Measurements from ENCODE around the gene GPR132. TPM values are rescaled to one million over a fixed set of nuclear protein-coding genes. Genes with fewer than 3 reads are reported as not detected.
A peak's percentile ranks its signal among the peaks of the same experiment; 100 is the strongest.

The GPR132 gene
- total RNA-seq, 2 donors from 2014 or later, result 38.2 to 49.6 TPM

GRCh38 chr14:105060751-105061427 lies 4.3 kb downstream of the GPR132 start:
- Mint-ChIP-seq H3K27me3 (ENCODE audit: low read depth) (no peaks in the 10 kb centered on the region), H3K4me3 (peak overlapping the region; percentile 90), H3K36me3 (ENCODE audit: insufficient read depth in 2 of 2) (peaks cover 11 to 15% of the 10 kb centered on the region in 2 donors), H3K9me3 (no peaks in the 10 kb centered on the region), H3K27ac (peak overlapping the region; percentile 70), H3K4me1 (ENCODE audit: low read depth) (peaks cover 64% of the 10 kb centered on the region)
- ATAC-seq (replicated peaks in 1 of 2) (no peak), DNase-seq (peak; percentile 48 to 64)

DNA sequence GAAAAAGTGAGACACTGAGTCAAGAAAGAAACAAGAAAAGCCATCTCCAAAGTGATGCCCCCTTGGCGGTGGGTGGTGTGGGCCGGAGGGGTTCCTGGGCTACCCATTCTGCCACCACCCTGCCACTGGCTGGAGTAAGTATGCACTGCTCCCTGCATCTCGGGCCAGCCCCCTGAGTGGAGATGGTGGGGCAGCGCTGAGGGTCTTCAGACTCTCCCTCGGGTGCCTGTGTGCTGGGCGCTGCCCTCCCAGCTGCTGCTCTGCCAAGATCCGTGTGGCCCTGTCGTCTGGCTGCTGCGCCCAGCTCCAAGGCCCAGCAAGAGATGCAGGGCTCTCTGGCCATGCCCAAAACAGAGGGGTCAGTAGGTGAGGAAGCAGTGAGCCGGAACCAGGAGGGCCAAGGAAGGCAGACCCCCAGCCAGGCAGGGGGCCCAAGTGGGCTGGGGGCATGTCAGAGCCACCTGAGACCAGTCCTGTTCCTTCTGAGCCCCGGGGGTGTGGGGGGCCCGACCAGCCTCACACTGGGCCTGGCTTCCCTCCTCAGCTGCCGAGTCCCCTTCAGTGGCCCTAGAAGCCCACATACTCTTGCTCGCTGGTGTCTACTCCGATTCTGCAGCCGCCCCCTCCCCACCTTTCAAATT lies 5.2 kb downstream of the GPR132 start:
- H3K36me3 Mint-ChIP-seq (ENCODE audit: insufficient read depth in 2 of 2), result peaks cover 9 to 16% of the 10 kb centered on the region in 2 donors
- peaks cover 62% of the 10 kb centered on the region for H3K4me1 Mint-ChIP-seq (ENCODE audit: low read depth)
- DNase-seq (no peak), ATAC-seq (replicated peaks in 1 of 2) (peak; percentile 8 to 24)
- H3K9me3 Mint-ChIP-seq, result no peaks in the 10 kb centered on the region
- peak overlapping the region; percentile 72 for H3K27ac Mint-ChIP-seq
- H3K4me3 Mint-ChIP-seq, result peak overlapping the region; percentile 90
- H3K27me3 Mint-ChIP-seq (ENCODE audit: low read depth), result no peaks in the 10 kb centered on the region

GRCh38 chr14:105059035-105059924 lies 6.0 kb downstream of the GPR132 start:
- peaks cover 56% of the 10 kb centered on the region for H3K4me1 Mint-ChIP-seq (ENCODE audit: low read depth)
- ATAC-seq (replicated peaks in 1 of 2), result peak; percentile 46 to 57

DNA sequence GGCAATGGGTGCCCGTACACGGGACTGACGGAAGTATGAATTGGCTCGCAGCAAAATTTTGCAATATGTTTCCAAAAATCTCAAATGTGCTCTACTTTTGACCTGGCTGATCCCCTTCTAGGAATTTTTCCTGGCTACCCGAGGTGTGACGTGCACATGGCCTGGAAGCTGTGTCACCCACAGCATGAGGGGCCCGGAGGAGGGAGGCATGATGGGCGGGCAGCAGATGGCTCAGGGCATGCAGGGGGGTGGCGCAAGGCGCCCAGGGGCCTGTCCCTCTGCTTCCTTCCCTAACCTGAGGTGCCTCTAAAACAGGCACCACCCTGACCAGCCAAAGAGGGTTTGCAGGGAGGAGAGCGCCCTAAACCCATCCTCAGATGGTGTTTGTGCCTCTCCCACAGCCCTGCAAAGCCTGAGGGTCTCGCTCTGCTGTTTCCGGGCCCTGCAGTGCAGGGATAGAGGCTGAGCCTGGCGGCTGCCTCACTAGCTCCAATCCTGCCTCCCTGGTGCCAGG lies 6.7 kb downstream of the GPR132 start:
- Mint-ChIP-seq H3K36me3 (ENCODE audit: insufficient read depth in 2 of 2) (peaks cover 3 to 8% of the 10 kb centered on the region in 2 donors), H3K4me1 (ENCODE audit: low read depth) (peaks cover 49% of the 10 kb centered on the region), H3K9me3 (no peaks in the 10 kb centered on the region), H3K27me3 (ENCODE audit: low read depth) (no peaks in the 10 kb centered on the region), H3K4me3 (peak overlapping the region in 1 of 2 donors; percentile 90), H3K27ac (no peak overlapping the region)
- DNase-seq (no peak), ATAC-seq (replicated peaks in 1 of 2) (no peak)

More at GRCh38 chr14:105059035-105059924, 6.0 kb downstream of the GPR132 start:
- no peaks in the 10 kb centered on the region for H3K27me3 Mint-ChIP-seq (ENCODE audit: low read depth)
- peak overlapping the region; percentile 90 for H3K4me3 Mint-ChIP-seq
- H3K9me3 Mint-ChIP-seq, result no peaks in the 10 kb centered on the region
- peak overlapping the region; percentile 72 for H3K27ac Mint-ChIP-seq
- DNase-seq, result peak; percentile 43 to 58
- peaks cover 5 to 11% of the 10 kb centered on the region in 2 donors for H3K36me3 Mint-ChIP-seq (ENCODE audit: insufficient read depth in 2 of 2)

DNA sequence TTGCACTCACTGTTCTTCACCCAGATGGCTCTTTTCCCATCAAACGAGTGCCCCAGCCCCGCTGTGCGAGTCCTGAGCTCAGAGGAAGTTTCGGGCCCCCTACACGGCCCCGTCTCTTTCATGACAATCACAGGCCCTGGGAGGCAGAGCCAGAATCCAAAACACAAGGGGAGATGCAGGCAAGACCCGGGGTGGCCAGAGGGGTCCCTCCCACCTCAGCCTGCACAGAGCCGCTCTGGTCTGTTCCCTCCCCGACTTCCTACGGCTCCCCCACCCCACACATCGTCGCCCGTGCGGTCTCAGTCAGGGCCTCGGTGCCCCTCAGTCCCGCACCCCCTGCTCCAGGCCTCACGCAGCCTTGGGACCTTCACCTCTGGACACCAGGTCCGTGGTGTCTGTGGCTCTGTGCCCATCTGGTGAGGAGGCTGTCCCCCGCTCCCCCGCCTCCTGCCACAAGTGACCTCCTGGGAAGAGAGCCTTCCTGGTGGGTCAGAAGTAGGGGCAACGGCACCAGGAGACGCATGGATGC lies 8.9 kb downstream of the GPR132 start:
- Mint-ChIP-seq H3K27me3 (ENCODE audit: low read depth) (no peaks in the 10 kb centered on the region), H3K4me1 (ENCODE audit: low read depth) (peaks cover 28% of the 10 kb centered on the region), H3K9me3 (no peaks in the 10 kb centered on the region), H3K4me3 (no peak overlapping the region), H3K27ac (no peak overlapping the region), H3K36me3 (ENCODE audit: insufficient read depth in 2 of 2) (peaks cover 5 to 6% of the 10 kb centered on the region in 2 donors)
- ATAC-seq (replicated peaks in 1 of 2) (no peak), DNase-seq (no peak)

- DNase-seq, result no peak
- Mint-ChIP-seq H3K4me1 (ENCODE audit: low read depth) (peaks cover 28% of the 10 kb centered on the region), H3K4me3 (no peak overlapping the region), H3K27ac (no peak overlapping the region), H3K36me3 (ENCODE audit: insufficient read depth in 2 of 2) (peaks cover 9 to 10% of the 10 kb centered on the region in 2 donors), H3K9me3 (no peaks in the 10 kb centered on the region), H3K27me3 (ENCODE audit: low read depth) (no peaks in the 10 kb centered on the region)
- no peak for ATAC-seq (replicated peaks in 1 of 2)
Observed at GRCh38 chr14:105055736-105056302, 9.4 kb downstream of the GPR132 start.

GRCh38 chr14:105055334-105055733 lies 9.9 kb downstream of the GPR132 start:
- H3K27ac Mint-ChIP-seq, result peak overlapping the region; percentile 51
- no peaks in the 10 kb centered on the region for H3K9me3 Mint-ChIP-seq
- H3K4me1 Mint-ChIP-seq (ENCODE audit: low read depth), result peaks cover 23% of the 10 kb centered on the region
- ATAC-seq (replicated peaks in 1 of 2) (no peak), DNase-seq (no peak)
- H3K36me3 Mint-ChIP-seq (ENCODE audit: insufficient read depth in 2 of 2), result peaks cover 9 to 10% of the 10 kb centered on the region in 2 donors
- no peak overlapping the region for H3K4me3 Mint-ChIP-seq
- H3K27me3 Mint-ChIP-seq (ENCODE audit: low read depth), result no peaks in the 10 kb centered on the region

- Mint-ChIP-seq H3K27me3 (ENCODE audit: low read depth) (no peaks in the 10 kb centered on the region), H3K27ac (no peak overlapping the region), H3K4me3 (no peak overlapping the region), H3K4me1 (ENCODE audit: low read depth) (peaks cover 10% of the 10 kb centered on the region), H3K36me3 (ENCODE audit: insufficient read depth in 2 of 2) (peaks cover 10 to 13% of the 10 kb centered on the region in 2 donors), H3K9me3 (no peaks in the 10 kb centered on the region)
- DNase-seq (no peak), ATAC-seq (replicated peaks in 1 of 2) (no peak)
Observed at GRCh38 chr14:105053996-105054395, 11.2 kb downstream of the GPR132 start.

GRCh38 chr14:105053421-105053820 lies 11.8 kb downstream of the GPR132 start:
- H3K27ac Mint-ChIP-seq, result peak overlapping the region; percentile 10
- H3K4me1 Mint-ChIP-seq (ENCODE audit: low read depth), result peaks cover 4% of the 10 kb centered on the region
- H3K27me3 Mint-ChIP-seq (ENCODE audit: low read depth), result no peaks in the 10 kb centered on the region
- ATAC-seq (replicated peaks in 1 of 2), result no peak
- no peak for DNase-seq
- no peaks in the 10 kb centered on the region for H3K9me3 Mint-ChIP-seq
- peaks cover 10 to 13% of the 10 kb centered on the region in 2 donors for H3K36me3 Mint-ChIP-seq (ENCODE audit: insufficient read depth in 2 of 2)
- H3K4me3 Mint-ChIP-seq, result no peak overlapping the region

- Mint-ChIP-seq H3K9me3 (no peaks in the 10 kb centered on the region), H3K27ac (no peak overlapping the region), H3K27me3 (ENCODE audit: low read depth) (no peaks in the 10 kb centered on the region), H3K4me1 (ENCODE audit: low read depth) (no peaks in the 10 kb centered on the region), H3K4me3 (no peak overlapping the region), H3K36me3 (ENCODE audit: insufficient read depth in 2 of 2) (peaks cover 10 to 14% of the 10 kb centered on the region in 2 donors)
- DNase-seq (no peak), ATAC-seq (replicated peaks in 1 of 2) (no peak)
Observed at GRCh38 chr14:105052110-105052458, 13.1 kb downstream of the GPR132 start.

GRCh38 chr14:105051182-105052109 lies 13.8 kb downstream of the GPR132 start:
- Mint-ChIP-seq H3K36me3 (ENCODE audit: insufficient read depth in 2 of 2) (peaks cover 10 to 14% of the 10 kb centered on the region in 2 donors), H3K4me1 (ENCODE audit: low read depth) (no peaks in the 10 kb centered on the region), H3K27ac (no peak overlapping the region), H3K9me3 (no peaks in the 10 kb centered on the region), H3K27me3 (ENCODE audit: low read depth) (no peaks in the 10 kb centered on the region), H3K4me3 (no peak overlapping the region)
- DNase-seq, result no peak
- no peak for ATAC-seq (replicated peaks in 1 of 2)

GRCh38 chr14:105050551-105050897 lies 14.7 kb downstream of the GPR132 start:
- no peak overlapping the region for H3K27ac Mint-ChIP-seq
- no peaks in the 10 kb centered on the region for H3K9me3 Mint-ChIP-seq
- DNase-seq (no peak), ATAC-seq (replicated peaks in 1 of 2) (no peak)
- peaks cover 10 to 14% of the 10 kb centered on the region in 2 donors for H3K36me3 Mint-ChIP-seq (ENCODE audit: insufficient read depth in 2 of 2)
- H3K4me3 Mint-ChIP-seq, result no peak overlapping the region
- H3K4me1 Mint-ChIP-seq (ENCODE audit: low read depth), result peaks cover 7% of the 10 kb centered on the region
- H3K27me3 Mint-ChIP-seq (ENCODE audit: low read depth), result no peaks in the 10 kb centered on the region
